ENCODE data around the gene DNAJB9. TPM values are rescaled to one million over a fixed set of nuclear protein-coding genes. Genes with fewer than 3 reads are reported as not detected.
"Not testable (repeated sequence)": the region's sequence is repeated elsewhere in the genome, so short reads cannot be mapped to it uniquely, and the experiment has no call there.

Gene DNAJB9
- total and polyA plus RNA-seq, 8 donors = 26.2 to 34.3 (median 31.4) TPM

- H3K4me3 ChIP-seq = no peak overlapping the region
- H3K27ac ChIP-seq = peak overlapping the region in 1 of 2 donors; percentile 30
- H3K27me3 ChIP-seq = no peaks in the 10 kb centered on the region
- H3K36me3 ChIP-seq = no peaks in the 10 kb centered on the region
- intact Hi-C loops (cut with DNase I) = no loop called here
- TF ChIP-seq CTCF (IDR thresholded peaks at IDR 0.05) = no peak
- no peaks in the 10 kb centered on the region for H3K4me1 ChIP-seq
- ATAC-seq = no peak
- no peak for DNase-seq
- no peaks in the 10 kb centered on the region for H3K9me3 ChIP-seq
These were observed 34.4 kb upstream of the DNAJB9 start for GRCh38 chr7:108535257-108535656.

GRCh38 chr7:108535744-108536143 lies 33.9 kb upstream of the DNAJB9 start:
- Histone ChIP-seq H3K4me3 (no peak overlapping the region), H3K27me3 (no peaks in the 10 kb centered on the region), H3K4me1 (no peaks in the 10 kb centered on the region), H3K36me3 (no peaks in the 10 kb centered on the region), H3K27ac (no peak overlapping the region), H3K9me3 (no peaks in the 10 kb centered on the region)
- intact Hi-C loops (cut with DNase I) = no loop called here
- no peak for DNase-seq
- no peak for TF ChIP-seq CTCF (IDR thresholded peaks at IDR 0.05)
- no peak for ATAC-seq

- H3K4me1 ChIP-seq = no peaks in the 10 kb centered on the region
- no peaks in the 10 kb centered on the region for H3K36me3 ChIP-seq
- H3K27me3 ChIP-seq = no peaks in the 10 kb centered on the region
- H3K4me3 ChIP-seq = no peak overlapping the region
- ATAC-seq = no peak
- no peaks in the 10 kb centered on the region for H3K9me3 ChIP-seq
- H3K27ac ChIP-seq = no peak overlapping the region
- no peak for TF ChIP-seq CTCF (IDR thresholded peaks at IDR 0.05)
- intact Hi-C loops (cut with DNase I) = no loop called here
- DNase-seq = no peak
These were observed 32.4 kb upstream of the DNAJB9 start for GRCh38 chr7:108537229-108537628.

- DNase-seq; intact Hi-C loops (cut with DNase I); ATAC-seq: not testable (repeated sequence)
These were observed 31.4 kb upstream of the DNAJB9 start for GRCh38 chr7:108538236-108538635.

GRCh38 chr7:108538685-108539084 lies 31.0 kb upstream of the DNAJB9 start:
- H3K9me3 ChIP-seq; ATAC-seq; intact Hi-C loops (cut with DNase I); DNase-seq; H3K4me3 ChIP-seq; H3K36me3 ChIP-seq; H3K4me1 ChIP-seq; H3K27me3 ChIP-seq; H3K27ac ChIP-seq: not testable (repeated sequence)

More at GRCh38 chr7:108538236-108538635, 31.4 kb upstream of the DNAJB9 start:
- not testable (repeated sequence) for H3K9me3 ChIP-seq, H3K27ac ChIP-seq, H3K27me3 ChIP-seq, H3K4me3 ChIP-seq, H3K4me1 ChIP-seq, H3K36me3 ChIP-seq

GRCh38 chr7:108541478-108541877 lies 28.2 kb upstream of the DNAJB9 start:
- H3K27me3 ChIP-seq = no peaks in the 10 kb centered on the region
- H3K9me3 ChIP-seq = no peaks in the 10 kb centered on the region
- H3K27ac ChIP-seq = no peak overlapping the region
- intact Hi-C loops (cut with DNase I) = no loop called here
- no peaks in the 10 kb centered on the region for H3K36me3 ChIP-seq
- H3K4me1 ChIP-seq = no peaks in the 10 kb centered on the region
- TF ChIP-seq CTCF (IDR thresholded peaks at IDR 0.05) = no peak
- ATAC-seq (no peak), DNase-seq (no peak)
- no peak overlapping the region for H3K4me3 ChIP-seq

- DNase-seq; intact Hi-C loops (cut with DNase I); H3K4me3 ChIP-seq; H3K4me1 ChIP-seq; ATAC-seq; H3K36me3 ChIP-seq; H3K27me3 ChIP-seq; H3K27ac ChIP-seq; H3K9me3 ChIP-seq: not testable (repeated sequence)
These were observed 21.4 kb upstream of the DNAJB9 start for GRCh38 chr7:108548141-108548896.

GRCh38 chr7:108556665-108557064 lies 13.0 kb upstream of the DNAJB9 start:
- peaks cover 0 to 24% of the 10 kb centered on the region in 2 donors for H3K9me3 ChIP-seq
- H3K4me1 ChIP-seq; H3K36me3 ChIP-seq; H3K27me3 ChIP-seq; intact Hi-C loops (cut with DNase I); H3K27ac ChIP-seq; H3K4me3 ChIP-seq; ATAC-seq; DNase-seq: not testable (repeated sequence)
